ENCODE data around the gene VPS25.

Gene VPS25

DNA sequence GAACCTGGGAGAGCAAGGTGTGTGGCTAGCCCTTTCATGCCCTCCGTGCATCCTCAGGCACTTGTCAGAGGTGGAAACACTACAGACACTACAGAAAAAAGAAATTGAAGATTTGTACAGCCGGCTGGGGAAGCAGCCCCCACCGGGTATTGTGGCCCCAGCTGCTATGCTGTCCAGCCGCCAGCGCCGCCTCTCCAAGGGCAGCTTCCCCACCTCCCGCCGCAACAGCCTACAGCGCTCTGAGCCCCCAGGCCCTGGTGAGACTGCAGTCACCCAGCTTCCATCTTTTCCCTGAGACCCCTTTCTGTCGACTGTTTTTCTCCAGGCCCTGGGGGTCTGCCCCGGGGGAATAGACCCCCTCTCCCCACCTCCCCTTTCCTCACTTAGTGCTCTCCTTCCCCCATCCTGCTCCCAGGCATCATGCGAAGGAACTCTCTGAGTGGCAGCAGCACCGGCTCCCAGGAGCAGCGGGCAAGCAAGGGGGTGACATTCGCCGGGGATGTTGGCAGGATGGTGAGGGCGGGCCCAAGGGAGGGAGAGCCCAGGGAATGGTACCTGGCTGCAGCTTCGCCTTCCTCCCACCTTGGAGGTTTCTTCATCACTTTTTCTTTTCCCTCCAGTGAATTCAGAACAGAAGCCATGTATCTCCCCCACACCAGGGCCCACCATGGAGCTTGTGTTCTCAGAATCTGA, 23.0 kb downstream of the VPS25 start:
- no peak for DNase-seq

DNA sequence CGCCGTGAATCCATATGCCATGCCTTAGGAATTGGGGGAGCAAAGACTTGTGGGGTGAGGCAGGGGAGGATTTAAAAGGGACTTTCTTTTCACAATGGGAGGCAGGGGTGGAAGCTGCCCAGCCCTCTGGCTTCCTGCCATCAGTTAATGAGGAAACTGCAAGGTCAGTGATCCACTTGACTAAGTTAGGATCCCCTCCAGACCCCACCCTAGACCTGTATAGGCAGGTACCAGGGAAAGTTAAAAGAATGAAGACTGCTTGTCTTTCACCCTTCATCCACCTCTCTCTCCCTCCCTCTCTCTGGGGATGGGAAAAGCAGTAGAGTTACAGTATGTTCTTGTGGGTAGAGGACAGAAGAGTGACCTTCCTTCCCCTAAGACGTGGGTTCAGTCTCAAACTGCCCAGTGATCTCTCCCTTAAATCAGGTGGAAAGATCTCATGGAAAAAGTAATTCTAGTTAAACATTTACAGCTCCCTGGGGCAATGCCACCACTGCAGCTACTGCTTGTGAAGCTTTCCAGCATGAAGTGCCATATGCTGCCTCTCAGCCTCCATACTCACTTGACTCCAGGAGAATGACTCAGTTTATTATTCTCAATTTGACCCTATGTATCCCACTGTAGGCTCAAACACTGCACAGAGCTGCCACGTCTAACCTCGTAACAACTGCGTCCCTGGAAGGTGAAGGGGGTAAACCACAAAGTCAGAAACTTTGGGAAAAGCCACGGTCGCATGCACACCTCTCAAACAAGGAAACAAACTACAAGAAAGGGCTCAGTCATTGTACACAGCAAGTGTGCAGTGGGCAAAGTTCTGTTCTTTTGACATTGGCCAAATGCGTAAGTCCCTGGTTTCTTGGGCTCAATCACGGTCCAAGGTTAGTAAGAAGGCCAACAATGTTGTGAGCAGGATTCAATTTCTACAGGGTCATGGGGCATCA, 24.1 kb downstream of the VPS25 start:
- peak; percentile 9 for DNase-seq

DNA sequence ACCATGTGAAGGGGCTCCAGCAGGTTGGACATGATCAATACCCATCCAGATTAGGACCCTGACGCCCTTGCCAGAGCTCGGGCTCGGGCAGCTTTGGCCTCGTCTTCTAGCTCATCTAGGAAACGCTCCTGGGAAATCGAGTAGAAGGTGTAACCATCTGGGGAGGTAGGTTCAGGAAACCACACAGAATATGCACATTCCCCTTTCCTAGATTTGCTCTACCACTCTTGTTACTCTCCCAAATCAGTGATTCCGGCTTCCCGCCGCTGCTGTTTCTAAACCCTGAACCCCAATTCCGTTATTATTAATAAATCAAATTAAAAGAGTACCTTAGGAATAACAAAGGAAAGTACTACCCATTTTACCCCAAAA, 24.7 kb downstream of the VPS25 start:
- no peak for DNase-seq

DNA sequence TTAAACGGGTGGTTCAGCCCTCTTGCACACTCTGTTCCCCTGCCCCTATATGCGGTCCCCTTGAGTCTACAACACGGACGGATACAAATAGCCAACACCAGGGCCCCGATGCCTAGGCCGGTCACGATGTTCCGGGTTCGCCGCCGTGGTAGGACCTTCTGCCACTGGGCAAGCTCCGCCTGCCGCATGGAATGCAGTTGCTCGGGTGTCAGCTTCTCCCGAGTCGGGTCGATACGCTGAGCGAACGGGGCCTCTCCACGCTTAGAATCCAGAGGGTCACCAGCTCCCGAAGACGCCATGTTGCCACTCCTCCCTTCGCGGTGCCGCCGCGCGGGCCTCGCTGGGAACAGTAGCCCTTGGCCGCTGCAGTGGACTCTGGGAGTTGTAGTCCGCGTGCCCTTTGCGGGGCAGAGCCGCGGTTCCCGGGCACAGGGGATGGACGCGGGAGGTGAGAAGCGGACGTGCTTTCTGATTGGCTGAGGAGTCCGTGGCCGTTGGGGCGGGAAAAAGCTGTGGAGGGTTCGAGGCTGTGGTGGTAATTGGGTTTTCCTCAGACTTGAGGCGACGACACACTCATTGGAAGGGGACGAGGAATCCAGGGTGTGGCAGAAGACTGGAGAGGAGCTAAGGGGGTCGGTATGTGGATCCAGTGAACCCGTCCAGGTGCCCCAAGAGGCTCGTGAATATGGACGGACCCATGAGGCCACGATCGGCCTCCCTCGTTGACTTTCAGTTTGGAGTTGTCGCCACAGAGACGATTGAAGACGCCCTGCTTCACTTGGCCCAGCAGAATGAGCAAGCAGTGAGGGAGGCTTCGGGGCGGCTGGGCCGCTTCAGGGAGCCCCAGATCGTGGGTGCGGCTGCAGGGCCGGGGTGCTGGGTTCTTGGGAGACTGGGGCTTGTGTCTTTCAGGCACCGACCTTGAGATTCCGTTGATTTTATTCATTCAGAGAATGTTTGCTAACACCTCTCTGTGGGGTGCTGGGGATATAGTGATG, 25.4 kb downstream of the VPS25 start, which contains the start of the genes CNTD1 and COA3:
Gene CNTD1 (plus strand): TSS at position 479 of the 998 bp plus-strand sequence. CDS start 207 bp downstream, at position 686.
Gene COA3 (minus strand): TSS at position 322 of the 998 bp plus-strand sequence. CDS start 23 bp downstream, at position 299.
- DNase-seq = peak; percentile 90

DNA sequence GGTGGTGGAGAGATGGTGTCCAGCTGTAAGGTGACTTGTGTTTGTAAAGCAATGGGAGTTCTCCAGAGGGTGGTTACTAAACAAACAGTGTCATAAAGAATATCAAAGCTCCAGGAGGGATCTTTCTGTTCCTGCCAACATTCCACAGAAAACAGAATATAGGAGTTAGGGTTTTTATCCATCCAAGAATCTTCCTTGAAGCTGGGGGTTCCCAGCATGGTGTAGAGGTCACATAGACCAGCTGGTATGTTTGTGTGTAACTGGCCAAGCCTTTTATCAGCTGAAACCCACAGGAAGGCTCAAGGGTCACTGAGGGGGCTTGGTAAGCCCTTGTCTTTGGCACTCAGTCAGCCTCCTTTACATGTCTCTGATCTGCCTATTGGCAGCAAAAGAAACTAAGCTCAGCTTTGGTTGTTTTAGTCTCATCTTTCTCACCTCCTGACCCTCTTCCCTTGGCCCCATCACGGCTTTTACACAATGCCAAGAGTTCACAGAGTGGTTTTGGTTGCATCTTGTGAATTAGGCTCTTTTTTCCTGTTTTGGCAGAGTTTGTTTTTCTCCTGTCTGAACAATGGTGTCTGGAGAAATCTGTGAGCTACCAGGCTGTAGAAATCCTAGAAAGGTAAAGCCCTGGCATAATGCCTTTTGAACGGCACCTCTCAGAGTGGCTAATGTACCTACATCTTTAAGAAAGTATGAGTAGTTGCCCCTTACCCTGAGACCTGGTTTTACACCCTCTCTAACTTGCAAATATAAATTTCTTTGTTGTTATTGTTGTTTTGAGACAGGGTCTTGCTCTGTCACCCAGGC, 30.0 kb downstream of the VPS25 start:
- DNase-seq = peak; percentile 87

DNA sequence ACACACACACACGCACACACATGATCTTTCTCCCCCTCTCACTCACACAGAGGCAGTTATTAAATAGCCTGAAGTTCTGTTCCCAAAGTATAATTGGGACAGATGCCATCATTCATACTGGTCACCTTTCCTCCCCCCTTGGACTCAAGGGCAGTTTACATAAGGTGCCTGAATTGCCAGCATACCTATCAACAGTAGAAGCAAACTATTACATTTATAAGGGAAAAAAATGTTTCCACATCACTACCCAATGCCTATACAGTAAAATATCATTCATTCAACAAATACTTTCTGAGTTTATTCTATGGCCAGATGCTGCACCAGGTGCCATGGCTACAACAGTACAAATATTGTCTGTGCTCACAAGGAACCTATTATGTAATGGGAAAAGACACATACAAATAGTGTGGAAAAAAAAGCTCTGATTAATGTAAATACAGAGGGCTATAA, 31.7 kb downstream of the VPS25 start:
- DNase-seq = peak; percentile 95

DNA sequence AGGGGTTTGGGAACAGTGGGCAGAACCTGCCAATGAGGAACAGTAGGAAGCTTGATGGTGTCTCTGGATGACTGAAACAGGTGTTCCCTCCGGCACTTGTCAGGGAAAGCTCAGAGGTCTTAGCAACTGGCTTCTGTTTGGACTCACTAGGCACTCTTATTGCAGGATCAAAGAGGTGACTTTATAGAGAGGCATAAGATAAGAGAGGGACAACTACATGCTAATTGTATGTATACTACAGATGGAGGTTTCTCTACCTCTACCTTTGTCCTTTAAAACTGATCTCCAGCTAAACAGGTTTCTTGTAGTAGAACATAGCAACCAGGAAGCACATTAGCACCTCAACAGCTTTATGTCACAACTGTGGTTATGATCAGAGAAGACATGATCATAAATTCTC, 33.0 kb downstream of the VPS25 start:
- no peak for DNase-seq

DNA sequence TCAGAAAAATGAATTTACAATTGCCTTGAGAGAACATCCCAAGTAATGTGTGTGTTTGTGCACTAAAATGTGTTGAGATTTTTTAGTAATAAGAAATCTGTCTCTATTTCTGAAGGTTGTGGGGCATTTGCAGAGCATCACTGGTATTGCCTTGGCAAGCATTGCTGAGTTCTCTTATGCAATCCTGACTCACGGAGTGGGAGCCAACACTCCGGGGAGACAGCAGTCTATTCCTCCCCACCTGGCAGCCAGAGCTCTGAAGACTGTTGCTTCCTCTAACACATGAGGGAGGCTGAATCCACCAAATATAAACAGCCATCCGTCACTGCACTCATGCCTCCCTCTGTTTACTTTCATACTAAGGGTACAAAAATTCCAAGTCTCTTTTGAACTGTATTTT, 36.0 kb downstream of the VPS25 start:
- no peak for DNase-seq

DNA sequence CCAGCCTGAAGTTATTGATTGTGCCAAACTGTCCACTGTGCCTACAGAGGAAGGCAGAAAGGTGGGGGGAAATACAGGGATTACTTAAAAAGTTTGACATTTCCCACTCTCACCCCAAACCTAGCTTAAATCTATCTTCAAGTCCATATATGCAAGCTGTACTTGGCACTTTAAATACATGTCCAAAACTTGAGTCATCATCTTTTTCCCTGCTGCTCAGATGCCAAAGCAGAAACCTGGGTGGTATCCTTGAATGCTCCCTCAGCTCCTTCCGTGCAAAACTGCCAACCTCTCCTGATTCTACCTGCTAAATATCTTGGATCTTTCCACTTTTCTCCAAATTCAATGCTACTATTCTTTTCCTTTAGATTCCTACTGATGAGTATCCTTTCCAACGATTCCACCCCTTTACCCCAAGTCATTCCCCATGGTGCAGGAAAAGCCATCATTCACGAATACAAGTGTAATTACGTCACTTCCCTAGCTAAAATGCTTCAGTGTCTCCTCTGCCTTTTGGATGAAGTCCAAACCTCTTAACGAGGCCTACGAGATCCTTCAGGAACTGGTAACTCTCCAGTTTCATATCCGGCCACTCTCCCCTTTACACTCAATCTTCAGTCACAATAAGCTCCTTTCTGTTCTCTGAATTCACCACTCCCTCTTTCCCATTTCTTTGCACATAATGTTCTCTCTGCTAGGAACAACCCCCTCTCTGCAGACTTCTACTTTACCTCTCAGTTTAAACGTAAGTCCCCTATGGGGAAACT, 41.6 kb downstream of the VPS25 start:
- peak; percentile 21 for DNase-seq

DNA sequence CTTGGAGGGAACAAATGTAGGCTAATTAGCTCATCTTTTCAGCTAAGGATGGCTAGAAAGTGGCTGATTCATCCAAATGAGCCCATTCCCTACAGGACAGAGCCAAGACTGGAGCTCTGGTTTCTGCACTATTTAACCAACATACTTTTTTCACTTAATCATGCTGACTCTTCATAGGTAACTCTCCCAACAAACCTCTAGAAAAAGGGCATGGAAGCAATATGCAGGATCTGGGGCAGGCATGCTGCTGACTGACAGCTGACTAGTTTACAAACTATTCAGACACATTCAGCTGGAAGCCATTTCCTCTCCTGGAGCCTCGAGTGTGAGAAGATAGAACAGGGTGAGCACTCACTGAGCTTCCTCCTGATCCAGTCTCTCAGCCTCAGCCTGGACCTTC, 44.6 kb downstream of the VPS25 start:
- no peak for DNase-seq

DNA sequence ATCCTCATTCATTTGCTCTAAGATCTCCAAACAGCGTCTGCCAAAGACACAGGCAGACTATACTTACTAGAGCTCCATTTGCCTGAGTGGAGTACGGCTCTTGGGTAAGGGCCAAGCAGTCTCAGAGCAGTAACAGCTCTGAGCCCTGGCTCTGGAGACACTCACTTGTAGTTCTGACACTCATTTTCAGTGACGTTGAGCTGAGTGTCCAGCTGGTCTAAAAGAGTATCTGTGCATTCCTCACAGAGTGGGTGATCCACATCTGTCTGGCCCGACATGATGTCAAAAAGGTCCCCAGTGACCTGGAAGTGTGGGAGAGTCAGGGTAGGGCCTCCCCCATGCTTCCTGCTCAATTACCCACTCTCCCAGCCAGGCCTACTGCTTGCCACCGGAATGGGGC, 45.1 kb downstream of the VPS25 start:
- no peak for DNase-seq

DNA sequence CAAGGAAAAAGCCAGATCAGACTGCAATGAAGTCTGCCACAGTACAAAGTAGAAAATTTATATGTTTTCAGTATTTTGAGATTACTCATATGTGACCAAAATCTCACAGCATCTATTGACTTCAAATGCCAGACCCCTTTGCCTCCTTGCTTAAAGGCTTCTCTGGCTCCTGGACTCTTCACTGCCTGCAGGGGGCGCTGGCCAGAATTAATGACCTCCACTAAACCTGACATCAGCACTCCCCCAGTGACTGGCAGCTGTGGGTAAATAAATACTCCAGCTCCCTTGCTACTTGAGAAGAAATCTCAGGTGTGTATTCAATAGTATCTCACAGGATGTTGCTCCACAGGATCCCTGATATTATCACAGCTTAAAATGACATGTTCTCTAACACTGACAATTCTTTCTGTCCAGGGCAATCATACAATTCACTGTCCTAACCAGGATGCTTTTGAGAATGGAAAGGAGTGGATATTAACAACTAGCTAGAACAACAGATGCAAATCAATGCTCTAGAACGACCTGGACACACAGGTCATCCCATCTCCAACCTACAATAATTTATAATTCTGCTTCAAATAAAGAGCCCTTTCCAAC, 46.8 kb downstream of the VPS25 start:
- peak; percentile 85 for DNase-seq

DNA sequence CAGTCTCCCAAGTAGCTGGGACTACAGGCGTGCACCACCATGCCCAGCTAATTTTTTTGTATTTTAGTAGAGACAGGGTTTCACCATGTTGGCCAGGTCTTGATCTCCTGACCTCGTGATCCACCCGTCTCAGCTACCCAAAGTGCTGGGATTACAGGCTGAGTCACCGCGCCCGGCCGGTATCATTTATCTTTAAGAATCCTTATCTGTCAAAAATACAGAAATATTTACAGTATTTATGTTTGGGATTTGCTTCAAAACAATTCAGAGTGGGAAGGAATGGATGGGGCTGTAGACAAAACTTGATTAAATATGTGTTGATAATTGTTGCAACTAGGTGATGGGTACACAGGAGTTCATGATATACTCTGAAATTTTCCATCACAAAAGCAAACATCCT, 47.9 kb downstream of the VPS25 start:
- DNase-seq = no peak

DNA sequence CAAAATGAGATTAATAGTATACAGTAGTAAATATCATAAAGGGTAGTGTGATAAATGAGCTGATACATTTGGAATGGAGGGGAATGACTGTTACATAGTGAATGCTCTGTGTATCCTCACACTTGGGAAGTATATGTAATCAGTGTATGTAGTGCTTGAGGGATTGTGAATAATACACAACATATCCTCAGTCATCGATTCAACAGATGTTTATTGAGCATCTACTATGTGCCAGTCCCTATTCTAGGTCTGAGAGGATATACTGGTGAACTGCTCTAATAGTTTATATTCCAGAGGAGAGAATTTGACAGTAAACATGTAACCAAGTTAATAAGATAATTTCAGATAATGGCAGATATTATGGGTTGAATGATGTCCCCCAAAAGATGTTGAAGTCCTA, 54.2 kb downstream of the VPS25 start:
- DNase-seq = no peak

Data from NCI-H69 (cell line).